Cortex of kidney (tissue), 1 donor: Measurements from ENCODE around the gene FBN2.

Experiments
- DNase-seq: peaks from one replicate; lab custom pipeline; 2025; lab: John Stamatoyannopoulos, UW

FBN2 gene

DNA sequence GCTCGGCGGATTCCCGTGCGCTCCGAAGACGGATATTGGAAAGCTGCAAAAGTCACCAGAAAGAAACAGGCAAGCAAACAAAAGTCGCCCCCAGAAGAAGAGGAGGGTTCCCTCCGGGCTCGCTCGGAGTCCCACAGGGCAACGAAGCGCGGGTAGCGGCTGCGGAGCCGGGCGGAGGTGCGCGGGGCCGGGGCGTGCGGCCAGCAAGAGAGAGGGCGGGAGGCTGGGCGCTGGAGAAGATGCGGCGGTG is at the start of gene FBN2:
TSS of gene FBN2 (minus strand) at position 246 of the 250 bp plus-strand sequence. CDS start 642 bp downstream, outside the sequence.
- DNase-seq, result no peak

DNA sequence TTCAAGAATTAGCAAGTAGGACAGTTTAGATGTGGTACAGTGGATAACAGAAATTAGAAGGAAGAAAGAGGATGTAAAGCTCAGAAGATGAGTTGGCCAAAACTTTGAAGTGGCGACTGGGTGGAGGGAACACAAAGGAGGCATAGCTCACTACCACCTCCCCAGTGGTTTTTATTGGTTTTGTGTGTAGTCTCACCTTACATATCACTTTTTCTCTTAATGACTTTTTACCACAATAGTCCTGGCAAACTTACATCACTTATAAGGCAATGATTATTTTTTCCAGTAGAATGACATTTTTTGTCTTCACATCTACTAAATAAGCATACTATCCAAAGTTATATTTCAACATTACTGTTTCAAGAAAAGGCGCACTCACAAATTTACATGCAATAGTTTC is 49.2 kb upstream of the FBN2 start:
- no peak for DNase-seq

DNA sequence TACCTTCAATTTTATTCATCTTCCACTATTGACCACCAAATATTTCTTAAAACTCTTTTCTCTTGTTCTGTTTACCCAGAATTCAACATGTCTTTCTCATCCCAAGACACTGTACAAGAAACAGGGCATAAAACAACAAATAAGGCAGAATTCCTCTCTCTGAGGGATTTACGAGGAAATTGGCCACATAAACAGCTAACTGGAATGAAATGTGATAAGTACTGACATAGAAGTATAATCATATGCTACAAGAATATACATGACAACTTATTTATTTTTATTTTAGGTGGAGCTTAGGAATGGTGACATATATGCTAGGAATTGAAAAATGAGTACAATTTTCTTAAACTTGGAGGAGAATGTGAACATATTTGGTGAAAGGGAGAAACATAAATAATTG is 48.8 kb upstream of the FBN2 start:
- DNase-seq, result no peak

DNA sequence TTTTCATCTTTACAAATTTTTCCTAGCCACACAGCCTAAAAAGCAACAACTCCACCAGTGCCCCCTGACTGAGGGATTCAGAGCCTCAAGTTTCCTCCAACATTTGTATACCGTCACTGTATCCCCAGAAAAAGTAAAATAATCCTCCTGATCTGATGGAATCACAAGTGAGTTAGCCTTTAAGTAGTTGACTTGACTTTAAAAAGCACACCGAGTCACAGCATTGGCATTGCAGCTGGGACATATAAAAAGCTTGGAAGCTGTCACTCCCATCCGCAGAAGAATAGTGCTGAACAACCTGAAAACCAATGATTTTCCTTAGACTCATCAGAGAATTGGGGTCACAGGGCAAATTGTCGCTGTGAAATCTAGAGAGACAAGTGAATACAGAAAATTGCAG is 41.6 kb upstream of the FBN2 start:
- DNase-seq, result no peak

DNA sequence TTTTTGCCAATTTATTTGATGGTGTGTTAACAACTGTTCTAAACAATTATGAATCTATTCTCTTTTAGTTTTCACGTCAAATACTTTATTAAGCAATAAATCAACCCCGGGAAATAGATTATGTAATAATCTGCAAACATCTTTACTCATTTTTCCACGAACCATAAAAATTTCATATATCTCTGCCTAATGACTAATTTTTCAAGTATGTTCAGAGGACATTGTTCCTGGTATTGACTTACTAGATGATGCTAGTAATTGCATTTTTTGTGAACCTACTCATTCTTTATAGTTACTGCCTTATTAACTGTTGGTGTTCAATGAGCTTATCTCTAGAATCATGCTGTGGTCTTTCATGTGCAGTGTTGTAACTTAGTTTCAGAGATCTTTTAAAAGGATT is 41.0 kb upstream of the FBN2 start:
- DNase-seq, result no peak

DNA sequence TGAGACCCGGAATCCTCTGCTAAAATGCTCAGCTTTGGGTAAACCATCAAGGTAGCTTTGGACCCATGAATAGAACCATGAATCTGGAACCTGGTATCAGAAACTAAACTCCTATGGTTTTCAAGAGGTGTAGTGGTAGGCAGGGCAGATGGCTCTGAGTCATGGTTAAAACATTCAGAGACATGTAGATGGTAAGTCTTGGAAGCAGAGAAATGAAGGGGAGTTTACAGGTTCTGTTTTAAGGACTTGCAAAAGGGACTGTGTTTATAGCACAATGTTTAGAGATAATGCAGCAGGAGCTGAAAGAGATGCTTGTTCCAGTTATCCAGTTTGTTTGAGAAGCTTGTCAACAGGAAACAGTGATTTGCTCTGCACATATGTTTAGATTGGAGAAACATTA is 36.0 kb upstream of the FBN2 start:
- no peak for DNase-seq

DNA sequence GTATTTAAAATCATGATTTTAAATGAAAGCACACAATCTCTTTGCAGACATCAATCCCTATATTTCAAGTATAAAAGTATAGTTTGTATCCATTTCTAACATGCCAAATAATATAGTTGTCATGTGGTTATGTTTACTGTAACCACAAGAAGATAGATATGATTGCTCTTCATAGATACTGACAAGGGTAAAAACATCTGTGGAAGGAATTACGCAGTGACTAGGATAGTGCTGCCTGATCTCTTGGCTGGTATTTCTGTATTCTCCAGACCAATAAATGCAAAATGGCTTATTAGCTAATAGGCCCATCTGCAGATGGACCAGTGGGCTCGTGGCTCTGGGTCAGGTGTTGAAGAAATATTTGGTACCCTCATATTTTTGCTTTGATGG is 34.9 kb upstream of the FBN2 start:
- no peak for DNase-seq

DNA sequence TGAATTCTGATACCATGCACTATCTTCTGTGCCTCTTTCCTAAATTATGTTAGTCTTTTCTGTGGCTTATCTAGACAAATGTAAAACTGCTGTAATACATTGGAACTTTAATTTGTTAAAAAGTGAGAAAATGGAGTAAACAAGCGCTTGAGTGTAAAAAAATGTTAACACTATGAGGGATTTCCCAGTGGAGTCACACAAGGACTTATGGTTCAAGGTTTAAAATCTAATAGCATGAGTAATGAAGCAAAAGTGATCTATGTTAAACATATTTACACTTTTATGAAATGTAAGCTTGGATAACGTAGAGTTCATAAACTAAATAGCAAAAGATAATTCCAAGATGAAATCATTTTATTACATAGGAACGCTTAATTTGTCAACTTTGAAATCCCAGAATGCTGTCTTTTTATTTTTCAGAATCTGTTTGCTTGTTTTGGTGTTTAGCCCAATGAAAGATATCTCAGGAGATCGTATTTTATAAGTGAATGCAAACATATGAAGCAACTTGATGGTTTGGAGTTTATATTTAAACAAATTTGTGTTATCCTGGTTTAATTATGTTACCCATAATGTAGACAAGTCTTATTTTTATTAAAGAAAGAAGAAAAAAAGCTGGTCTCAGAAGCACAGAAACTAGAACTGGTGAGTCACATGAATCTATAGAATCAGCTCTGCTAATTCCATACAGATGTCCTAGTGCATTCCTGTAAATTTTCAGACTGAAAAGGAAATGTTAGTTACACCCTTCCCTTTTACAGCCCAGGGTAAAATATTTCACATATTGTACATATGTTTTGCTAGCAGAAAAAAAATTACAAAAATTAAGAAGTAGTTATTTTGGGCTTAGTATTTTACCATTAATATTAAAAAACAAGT is 34.2 kb upstream of the FBN2 start:
- DNase-seq, result no peak

DNA sequence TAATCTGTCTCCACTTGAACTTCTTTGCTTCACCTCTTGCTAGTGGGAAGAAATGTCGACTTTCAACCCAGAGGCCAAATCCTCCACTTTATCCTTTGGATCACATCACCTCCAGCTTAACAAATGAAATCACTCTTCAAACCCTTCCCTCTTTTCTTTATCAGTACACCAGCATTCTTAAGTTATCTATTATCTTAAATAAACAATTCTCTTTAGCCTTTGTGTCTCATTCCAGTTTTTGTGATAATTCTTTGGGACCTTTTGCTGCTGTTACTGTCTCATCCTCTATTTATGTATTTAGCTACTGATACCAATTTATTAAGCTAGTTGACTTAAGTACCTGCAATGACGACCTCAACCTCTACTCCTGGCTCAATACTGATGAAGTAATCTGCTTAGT is 28.1 kb upstream of the FBN2 start:
- DNase-seq, result no peak

DNA sequence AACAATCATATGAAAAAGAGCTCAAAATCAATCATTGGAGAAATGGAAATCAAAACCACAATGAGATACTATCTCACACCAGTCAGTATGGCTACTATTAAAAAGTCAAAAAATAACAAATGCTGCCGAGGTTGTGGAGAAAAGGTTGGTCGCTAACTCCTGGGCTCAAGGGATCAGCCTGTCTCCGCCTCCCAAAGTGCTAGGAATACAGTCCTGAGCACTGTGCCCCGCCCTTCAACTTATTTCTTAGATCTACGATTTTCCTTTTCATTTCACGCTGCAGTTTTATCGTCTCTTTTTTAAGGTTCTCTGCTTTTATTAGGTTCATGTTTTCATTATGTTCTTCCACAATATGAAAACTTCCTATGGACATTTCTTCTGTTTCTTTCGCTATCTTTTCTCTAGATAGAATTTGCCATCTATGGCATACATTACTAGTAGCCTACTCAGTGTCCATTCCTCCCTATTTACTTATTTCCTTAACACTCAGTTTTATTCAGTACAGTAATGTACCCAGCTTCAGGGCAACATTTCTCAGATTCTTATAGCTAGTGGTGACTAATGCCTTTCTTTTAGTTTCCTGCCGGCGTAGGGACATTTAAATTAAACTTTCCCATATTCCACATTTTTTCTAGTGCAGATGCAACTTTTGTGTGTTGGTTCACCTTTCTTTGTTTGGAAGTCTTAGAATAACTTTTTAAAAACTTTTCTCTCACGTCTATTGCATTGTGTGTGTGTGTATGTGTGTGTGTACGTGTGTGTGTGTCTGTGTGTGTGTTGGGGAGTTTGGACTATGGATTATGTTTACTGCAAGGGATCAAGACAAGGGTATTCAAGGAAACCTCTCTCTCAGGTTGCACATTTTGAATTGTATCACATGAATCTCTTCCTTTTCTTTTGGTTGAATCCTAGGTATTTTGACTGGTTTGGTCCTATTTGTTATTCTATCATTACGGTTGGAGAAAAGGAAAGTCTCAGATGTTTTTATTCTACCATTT is 21.6 kb upstream of the FBN2 start:
- DNase-seq, result no peak

DNA sequence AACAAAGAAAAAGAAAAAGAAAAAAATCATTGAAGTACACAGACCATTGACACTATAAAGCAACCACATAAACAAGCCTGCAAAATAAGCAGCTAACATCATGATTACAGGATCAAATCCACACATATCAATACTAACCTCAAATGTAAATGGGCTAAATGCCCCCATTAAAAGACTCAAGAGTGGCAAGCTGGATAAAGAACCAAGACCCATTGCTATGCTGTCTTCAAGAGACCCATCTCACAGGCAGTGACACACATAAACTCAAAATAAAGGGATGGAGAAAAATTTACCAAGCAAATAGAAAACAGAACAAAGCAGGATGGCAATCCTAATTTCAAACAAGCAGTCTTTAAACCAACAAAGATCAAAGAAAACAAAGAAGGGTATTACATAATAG is 15.7 kb upstream of the FBN2 start:
- DNase-seq, result no peak

DNA sequence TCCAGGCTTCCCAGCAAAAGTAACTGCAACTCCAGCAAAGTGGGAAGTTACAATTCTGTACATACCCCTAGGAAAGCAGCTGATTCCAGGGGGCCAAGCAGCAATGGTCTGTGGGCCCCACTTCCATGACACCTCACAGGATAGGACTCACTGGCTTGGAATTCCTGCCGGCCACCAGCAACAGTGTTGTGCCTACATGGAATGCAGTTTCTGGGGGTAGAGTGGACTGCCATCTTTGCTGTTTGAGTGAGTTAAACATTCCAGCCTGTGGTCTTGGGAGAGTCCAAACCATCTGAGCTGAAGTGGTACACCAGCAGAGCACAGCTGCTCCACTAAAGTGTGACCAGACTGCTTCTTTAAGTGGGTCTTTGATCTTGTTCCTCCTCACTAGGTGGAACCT is 13.4 kb upstream of the FBN2 start:
- no peak for DNase-seq

DNA sequence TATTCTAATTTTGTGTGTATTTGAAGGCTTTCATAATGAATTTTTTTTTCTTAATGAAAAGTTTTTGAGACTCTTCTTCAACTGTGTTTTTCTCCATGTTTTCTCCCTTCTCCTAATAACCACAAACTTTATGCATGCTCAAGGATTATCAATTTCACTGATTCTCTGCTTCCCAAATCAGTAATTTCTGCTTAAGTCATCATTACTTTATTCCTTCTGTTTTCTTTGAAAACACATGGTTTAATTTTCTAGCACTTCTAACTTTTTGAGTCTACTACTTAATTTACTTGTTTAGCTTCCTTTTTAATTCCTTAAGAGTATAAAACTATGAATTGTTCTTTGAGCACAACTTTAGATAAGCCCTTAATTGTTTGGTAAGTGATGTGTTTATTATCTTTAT is 11.5 kb upstream of the FBN2 start:
- DNase-seq, result no peak

DNA sequence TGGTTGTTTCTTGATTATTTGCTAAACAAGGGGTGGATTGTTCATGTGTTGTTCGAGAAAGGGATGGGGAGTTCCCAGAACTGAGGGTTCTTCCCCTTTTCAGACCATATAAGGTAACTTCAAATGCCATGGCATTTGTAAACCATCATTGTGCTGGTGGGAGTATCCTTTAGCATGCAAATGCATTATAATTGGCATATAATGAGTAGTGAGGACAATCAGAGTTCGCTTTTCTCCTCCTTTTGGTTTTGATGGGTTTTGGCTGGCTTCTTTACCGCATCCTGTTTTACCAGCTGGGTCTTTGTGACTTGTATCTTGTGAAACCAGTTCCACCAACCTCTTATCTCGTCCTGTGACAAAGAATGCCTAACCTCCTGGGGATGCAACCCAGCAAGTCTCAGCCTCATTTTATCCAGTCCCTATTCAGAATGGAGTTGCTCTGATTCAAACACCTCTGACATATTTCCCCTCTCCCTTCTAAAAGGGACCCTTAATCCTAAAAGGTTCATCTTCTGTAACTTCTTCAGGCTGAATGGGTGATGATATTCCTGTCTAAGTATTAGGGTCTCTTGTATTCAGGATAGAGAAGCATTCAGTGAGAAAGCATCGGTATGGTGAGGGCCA is 8.7 kb upstream of the FBN2 start:
- no peak for DNase-seq

DNA sequence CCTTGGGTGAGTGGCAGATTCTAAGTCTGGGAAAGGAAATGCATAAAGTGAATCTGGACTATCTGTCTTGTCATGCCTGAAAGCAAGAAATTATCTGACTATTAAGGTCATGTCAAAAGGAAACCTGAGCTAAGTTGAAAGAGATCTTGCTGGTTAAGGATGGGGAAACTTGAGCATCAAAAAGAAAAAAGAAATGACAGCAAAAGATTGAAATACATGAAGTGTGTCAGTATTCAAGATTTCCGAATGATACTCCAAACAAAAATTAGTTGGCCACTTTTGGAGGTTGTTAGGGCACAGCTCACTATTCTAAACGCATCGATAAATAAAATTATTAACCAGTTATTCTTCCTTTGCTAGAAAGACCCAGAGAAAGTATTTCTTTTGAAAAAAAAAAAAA is 3.3 kb upstream of the FBN2 start:
- DNase-seq, result no peak

DNA sequence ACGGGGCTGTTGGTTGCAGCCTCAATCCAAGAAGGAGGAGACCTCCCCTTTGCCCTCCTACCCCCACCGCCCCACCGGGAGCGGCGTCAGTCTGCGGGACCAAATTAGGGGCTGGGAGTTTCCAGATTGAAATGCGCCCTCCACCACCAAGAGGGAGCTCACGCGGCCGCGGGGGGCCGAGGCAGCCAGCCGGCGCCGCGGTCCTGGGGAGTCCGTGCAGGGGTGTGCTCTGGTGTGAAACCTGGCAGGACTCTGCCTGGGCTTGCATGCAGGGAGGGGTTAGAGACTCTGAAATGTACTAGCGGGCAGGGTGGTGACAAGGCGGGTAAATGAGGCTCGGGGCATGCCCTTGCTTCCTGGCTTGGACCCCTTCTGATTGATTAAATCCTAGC is 989 bp upstream of the FBN2 start:
- DNase-seq, result no peak

DNA sequence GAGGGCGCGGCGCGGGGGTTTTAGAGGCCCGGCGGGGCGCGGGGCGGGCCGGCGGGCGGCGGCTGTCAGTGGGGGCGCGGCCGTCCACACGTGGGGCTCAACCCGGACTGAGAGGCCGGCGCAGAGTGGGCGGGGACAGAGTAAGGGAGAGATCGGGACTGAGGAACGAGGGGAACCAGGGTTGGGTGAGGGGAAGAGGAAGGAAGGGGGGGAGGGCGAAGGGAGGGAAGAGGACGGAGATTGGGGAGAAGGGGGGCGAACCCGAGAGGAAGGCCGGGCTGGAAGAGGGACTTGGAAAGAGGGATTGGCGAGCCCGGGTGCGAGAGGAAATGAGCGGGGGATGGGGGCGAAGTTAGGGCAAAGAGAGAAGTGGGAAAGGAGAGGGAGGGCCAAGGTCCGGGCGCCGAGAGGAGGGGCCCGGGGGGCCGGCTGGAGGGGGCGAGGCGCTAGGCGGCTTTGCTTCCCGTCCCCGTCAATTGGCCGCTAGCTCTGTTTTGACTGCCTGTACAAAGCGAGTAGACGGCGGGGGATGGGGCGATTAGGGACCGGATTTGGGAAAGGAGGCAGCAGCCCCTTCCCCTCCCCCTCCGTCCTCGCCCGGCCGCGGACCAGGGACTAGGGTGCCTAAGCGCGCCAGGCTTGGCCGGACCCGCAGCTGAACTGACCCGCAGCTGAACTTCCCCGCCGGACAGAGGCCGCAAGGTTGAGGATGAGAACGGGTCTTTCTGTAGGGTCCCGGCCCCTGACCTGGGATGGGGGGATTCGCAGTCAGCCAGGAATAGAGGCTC is 399 bp upstream of the FBN2 start:
- DNase-seq, result no peak

DNA sequence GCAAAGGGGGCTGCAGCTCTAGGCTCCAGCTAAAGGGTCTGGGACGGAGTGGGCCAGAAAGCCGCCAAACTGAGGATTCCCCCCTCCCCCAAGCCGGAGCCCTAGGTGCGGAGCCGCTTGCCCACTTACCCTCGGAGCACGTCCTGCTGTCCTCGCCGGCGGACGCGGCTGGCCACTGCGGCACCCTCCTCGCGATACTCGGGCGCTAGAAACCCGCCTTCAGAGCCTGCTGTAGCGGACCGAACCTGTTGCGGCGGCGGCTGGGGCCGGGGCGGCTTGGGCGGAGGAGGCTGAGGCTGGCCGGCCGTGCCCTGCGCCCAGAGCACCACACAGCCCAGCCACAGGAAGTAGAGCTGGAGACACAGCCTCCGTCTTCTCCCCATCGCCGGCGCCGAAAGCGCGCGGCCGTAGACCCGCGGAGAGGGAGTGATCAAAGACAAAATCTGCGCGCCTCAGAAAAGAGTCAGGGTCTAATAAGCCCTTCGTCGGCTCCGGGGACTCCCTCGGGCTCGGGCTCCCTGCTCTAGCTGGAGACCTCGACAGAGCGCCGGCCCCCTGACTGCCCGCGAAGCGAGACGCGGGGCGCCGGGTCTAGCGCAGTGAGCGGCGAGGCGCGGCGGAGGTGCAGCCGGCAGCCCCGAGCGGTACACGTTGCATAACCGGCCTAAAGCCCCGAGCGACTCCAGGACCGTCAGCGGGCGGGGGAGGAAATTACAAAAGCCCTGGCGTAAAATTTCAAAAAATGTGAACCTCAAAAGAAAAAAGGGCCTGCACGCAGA is 635 bp downstream of the FBN2 start:
- no peak for DNase-seq

DNA sequence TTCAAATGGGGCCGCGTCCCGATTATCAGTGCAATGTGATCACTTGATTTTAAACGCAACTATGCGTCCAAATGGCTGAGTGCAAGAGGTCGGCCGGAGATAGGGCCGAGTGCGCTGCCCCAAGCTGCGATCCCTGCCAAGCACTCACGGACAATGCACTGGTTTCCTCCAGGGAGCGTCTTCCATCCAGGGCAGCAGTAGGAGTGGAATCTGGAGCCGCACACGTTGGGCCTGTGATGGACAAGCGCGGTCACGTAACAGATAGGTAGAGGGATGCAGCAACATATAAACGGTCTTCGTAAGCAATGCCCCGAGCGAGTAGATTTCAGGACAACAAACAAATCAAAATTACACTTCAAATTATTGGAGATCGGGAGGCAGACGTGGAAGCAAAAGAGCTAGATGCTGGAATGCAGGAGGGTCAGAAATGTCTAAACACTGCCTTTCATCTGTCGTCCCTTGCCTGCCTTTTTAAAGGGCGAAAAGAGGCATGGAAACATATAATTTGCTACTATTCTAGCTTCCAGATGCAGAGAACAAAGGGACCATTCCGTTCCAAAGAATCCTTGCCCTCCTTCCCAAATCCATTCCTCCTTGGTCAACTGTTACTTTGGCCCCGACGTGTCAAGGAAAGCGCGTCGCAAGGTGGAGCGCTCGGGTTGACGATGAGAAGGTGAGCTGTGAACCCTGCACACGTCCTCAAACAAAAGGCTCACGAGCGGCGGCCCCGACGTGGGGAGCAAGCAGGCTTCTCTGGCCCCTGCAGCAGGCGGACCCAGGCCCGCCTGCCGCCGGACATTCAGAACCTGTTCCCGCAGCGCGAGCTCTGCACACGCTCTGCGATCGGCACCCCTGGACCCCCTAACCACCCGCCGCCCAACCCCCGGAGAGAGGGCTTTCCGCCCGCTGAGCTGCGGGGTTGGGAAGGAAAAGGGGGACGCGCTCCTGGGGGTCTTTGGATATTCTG is 1.5 kb downstream of the FBN2 start:
- DNase-seq, result no peak

DNA sequence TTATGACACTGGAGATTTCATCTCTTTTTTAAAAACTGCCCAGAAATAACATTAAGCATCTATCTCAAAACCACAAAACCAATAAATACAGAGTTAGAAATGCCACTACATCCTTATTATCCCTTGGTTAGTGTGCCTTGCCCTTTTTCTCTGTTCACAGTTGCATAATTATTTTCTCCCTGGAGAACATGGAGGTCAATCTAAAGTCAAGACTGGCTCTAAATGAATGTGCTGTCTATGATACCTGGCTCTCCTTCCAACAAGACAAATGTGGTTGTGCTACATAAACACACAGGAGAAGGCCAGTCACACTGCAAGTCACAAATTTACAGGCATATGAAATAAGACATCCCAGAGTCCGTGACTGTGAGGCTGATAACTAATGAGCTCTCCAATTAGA is 2.8 kb downstream of the FBN2 start:
- no peak for DNase-seq
